GM19438 (cell line): Measurements from ENCODE around the gene CHFR.
"Not testable (repeated sequence)": the region's sequence is repeated elsewhere in the genome, so short reads cannot be mapped to it uniquely, and the experiment has no call there.

Source experiments
- ATAC-seq: cut with Tn5 transposase; IDR thresholded peaks from one replicate; pipeline ENCODE4 v1.9.1; 2021; ENCODE audit warnings: low read depth; ENCODE audit not compliant: unreplicated experiment

Gene CHFR

DNA sequence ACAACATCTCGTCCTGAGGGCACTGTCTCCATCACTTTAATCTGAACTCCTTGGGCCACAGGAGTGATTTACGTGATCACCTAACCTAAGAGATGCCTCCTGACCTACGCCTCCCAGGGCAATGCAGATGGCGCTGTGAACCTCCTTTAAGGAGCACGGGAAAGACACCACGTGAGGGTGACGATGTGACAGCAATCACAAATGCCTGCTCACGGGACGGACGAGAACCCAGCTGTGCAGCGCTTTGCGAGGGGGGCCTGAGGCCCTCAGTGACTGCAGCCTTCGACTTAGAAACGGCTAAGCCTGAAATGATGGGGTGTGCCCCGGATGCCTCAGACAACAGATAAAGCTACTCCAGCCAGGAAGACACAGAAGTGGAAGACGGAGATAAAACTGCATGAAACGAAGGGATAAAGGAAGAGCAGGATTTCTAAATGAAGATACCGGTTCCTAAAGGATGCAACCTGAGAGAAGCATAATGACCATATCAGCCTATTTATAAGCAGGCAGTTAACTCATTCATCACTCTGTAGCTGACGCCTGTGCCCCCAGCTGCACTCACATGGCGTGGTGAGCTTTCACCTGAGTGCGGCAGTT, 44.9 kb downstream of the CHFR start:
- ATAC-seq: no peak

DNA sequence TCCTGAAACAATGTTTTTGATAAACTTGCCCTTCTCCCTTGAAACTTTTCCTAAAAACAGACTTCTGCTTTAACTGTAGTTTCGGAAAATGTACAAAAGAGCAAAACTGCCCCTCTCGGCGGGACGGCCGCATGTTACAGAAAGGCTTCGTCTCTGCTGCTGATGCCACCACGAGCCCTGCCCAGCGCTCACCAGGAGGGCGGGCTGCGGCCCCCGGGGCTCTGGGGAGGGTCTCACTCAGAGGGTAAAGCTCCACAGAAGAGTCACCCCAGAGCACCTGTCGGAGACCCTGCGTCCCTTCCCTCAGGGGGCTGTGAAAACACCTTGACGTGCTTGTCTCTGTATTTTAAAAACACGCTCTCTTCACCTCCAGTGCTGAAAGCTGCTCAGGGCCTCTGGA, 46.3 kb downstream of the CHFR start:
- ATAC-seq: no peak

GRCh38 chr12:132840536-132840935, 46.9 kb downstream of the CHFR start:
- ATAC-seq: no peak

- no peak for ATAC-seq
Observed at GRCh38 chr12:132839558-132840235, 47.7 kb downstream of the CHFR start.

DNA sequence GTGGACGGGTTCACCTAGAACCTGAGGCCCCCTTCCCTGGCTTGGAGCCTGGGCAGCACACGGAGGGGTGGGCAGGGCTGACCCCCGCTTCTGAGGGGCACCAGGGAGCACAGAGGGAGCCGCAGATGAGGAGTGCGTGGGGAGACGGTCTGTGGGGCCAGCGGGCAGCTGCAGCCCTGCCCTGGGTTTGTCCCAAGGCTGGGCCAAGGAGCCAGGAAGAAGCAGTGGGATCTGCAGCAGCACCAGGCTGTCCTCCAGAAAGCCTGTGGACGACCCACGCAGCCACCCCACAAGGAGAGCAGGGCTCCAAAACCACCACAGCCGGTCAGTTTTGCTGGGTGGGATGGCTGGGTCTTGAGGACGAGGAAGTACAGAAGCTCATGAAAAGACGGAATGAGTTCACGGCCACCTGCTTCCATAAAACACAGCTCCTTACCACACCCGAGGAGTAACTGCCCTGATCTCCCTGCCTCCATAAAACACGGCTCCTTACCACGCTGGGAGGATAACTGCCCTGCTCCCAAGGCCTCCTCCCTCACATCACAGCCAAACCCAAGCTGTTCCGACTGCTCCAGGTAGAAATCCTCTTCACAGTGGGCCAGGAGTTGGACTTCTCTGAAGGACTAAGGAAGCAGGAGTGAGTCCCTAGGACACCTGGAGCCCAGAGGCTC, 48.9 kb downstream of the CHFR start:
- ATAC-seq: no peak

DNA sequence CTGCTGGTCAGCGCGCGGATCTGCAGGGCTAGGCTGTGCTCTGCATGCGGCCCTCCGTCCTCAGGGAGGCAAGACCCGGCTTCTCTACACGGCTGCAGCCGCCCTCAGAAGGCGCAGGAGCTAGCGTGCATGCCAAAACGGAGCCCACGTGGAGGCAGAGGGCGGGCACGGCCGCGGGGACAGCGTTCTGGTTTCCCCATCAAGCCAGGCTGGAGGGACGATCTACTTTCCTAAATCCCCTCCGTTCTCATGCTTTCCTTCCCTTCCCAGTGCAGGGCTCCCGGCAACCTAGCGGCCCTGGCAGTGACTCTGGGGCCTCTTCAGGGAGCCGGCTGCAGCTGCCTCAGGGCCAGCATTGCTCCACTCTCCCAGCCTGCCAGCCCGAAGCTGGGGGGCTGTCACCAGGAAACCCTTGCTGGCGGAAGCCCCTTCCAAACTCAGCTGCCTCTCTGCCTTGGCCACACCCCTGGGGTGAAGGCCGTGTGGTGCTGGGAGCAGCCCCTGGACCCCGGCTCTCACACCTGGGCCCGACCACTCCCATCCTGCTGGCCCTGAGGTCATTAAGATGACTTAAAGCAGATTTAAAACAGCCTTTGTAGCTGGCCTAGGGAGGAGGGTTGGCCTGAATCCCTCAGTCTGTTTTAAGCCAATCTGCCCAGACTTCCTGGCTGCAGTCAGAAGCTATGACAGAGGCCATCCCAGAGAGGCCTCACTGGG, 49.6 kb downstream of the CHFR start:
- ATAC-seq: no peak

- no peak for ATAC-seq
Observed at GRCh38 chr12:132836795-132837331, 50.5 kb downstream of the CHFR start.

- ATAC-seq: not testable (repeated sequence)
Observed at GRCh38 chr12:132836230-132836629, 51.2 kb downstream of the CHFR start.

GRCh38 chr12:132835076-132836025, 52.1 kb downstream of the CHFR start:
- no peak for ATAC-seq

GRCh38 chr12:132834181-132834711, 53.2 kb downstream of the CHFR start:
- no peak for ATAC-seq

GRCh38 chr12:132833341-132833740, 54.1 kb downstream of the CHFR start:
- no peak for ATAC-seq

DNA sequence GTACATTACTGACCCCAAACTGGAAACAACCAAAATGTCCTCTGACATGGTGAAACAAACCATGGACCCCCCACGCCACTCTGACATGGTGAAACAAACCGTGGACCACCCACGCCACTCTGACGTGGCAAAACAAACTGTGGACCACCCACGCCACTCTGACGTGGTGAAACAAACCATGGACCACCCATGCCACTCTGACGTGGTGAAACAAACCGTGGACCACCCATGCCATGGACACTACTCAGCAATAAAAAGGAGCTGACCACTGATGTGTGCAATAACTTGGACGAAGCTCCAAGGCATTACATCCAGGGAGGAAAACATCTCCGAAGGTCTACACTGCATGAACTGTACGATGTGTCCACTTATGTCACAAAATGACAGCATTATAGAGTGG, 55.6 kb downstream of the CHFR start:
- no peak for ATAC-seq

- ATAC-seq: peak; percentile 86
Observed at GRCh38 chr12:132828706-132829534, 58.5 kb downstream of the CHFR start, which contains the start of gene GOLGA3. TSS of gene GOLGA3 (minus strand) at chr12:132828869. CDS start at chr12:132822128, 6,741 bp downstream.

DNA sequence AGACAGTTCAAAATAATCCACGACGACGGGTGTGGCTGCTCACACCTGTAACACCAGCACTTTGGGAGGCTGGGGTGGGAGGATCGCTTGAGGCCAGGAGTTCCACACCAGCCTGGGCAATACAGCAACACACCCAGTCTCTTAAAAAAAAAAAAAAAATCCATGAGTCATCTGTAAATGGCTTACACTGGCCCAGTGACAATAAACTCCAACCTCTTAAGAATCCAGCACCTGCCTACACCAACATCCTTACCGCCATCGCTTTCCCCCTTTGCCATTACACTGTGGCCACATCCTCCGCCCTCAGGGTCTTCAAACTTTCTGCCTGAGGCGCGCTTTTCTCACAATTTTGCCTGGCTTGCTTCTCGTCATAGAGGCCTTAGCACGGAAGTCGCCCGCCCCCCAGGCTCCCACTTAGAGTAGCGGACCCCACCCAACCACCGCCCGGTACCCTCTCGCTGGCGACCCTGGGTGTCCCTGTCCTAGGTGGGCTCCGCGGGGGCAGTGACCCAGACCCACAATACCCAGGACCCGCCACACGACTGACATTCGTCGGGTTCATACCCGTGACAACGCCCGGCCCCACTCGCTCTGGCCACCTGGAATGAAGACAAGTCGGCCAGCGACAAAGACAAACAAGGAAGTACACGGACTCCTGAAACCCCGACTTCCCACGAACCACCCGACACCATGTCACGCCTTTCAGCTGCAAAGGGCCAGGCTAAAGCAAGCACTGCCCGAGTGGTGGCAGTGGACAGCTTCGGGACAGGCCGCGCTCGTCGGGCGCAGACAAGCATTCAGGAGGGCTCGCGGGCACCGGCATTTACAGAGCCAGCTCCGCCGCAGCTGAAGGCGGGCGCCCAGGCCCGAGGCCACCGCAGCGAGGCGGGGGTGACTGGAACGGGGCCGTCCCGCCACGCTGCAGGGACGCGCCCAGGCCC, 59.4 kb downstream of the CHFR start:
- ATAC-seq: peak; percentile 23

GRCh38 chr12:132825861-132826260, 61.5 kb downstream of the CHFR start:
- ATAC-seq: no peak

DNA sequence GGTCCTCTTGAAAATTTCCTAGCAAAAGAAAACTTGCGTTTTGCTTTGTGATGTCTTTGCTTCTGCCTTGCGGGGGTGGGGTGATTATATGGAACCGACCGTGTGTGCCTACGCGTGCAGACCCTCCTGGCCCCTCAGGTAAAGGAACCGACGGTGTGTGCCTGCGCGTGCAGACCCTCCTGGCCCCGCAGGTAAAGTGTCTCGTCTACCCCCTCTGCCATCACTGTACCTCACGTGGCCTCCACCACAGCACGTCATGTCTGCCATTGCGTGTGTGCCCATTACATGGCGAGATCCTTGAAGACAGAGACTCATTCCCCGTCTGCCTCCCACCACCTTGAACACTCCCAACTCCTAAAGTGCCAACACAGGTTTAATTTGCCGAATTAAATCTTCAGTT, 62.3 kb downstream of the CHFR start:
- no peak for ATAC-seq

- no peak for ATAC-seq
Observed at GRCh38 chr12:132824053-132824452, 63.4 kb downstream of the CHFR start.

GRCh38 chr12:132818562-132818961, 68.8 kb downstream of the CHFR start:
- no peak for ATAC-seq
